ENCODE data around the gene TBC1D5.

GRCh38 chr3:17623464-17623863 is 119.0 kb downstream of the TBC1D5 start:
- TF ChIP-seq EZH2phosphoT487 (IDR thresholded peaks at IDR 0.05; ENCODE audit: insufficient read depth, low read depth) = no peak
- TF ChIP-seq EZH2 (IDR thresholded peaks at IDR 0.05; ENCODE audit: insufficient read depth, poor library complexity, severe bottlenecking) = no peak

All from GM23248 (cell line).